ENCODE data around the gene SCARF1.

DNA sequence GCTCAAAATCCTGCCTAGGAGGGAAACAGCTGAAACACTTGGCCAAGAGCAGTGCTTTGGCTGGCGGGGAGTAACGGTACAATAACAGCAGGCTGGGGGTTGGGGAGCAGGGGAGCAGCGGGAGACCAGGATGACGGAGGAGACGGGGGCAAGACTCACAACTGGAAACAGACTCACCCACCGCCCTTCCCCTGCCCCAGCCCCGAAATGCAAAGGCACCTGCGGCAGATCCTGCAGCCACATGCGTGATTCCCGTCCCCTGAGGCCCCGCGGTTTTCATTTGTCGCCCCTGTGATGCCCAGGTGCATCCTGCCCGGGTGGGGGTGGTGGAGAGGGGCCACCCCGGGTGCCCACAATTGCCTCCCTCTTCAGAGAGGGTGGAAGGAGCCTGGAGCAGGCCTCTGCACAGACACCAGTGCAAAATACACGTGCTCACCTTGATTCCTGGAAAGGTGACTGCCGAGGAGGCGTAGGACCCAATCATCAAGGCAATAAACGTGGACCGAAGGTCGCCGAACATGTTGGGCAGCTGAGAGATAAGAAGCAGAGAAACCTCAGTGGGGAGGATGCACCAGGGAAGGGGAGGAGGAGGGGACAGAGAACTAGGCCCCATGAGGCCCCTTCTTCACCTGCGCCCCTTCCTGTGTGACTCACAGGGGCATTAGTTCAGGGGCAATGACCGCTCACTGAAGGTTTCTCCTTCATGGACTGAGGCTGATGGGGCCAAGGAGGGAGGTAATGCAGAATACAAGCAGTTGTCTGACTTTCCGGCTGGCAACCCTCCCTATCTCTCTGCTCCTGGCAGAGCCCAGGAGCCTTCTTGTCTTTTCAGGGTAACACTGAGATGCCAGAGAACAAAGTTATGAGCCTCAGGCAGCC lies 52.5 kb downstream of the SCARF1 start:
- TF ChIP-seq ARNTL (CRISPR knock-in tag; IDR thresholded peaks at IDR 0.05; ENCODE audit: borderline replicate concordance, low read depth) = no peak
- TF ChIP-seq ZC3H10 (CRISPR knock-in tag; IDR thresholded peaks at IDR 0.05) = no peak
- TF ChIP-seq, protein P1, sequence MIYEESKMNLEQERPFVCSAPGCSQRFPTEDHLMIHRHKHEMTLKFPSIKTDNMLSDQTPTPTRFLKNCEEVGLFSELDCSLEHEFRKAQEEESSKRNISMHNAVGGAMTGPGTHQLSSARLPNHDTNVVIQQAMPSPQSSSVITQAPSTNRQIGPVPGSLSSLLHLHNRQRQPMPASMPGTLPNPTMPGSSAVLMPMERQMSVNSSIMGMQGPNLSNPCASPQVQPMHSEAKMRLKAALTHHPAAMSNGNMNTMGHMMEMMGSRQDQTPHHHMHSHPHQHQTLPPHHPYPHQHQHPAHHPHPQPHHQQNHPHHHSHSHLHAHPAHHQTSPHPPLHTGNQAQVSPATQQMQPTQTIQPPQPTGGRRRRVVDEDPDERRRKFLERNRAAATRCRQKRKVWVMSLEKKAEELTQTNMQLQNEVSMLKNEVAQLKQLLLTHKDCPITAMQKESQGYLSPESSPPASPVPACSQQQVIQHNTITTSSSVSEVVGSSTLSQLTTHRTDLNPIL (CRISPR knock-in tag; IDR thresholded peaks at IDR 0.05; ENCODE audit: low read depth) = no peak
- no peak for TF ChIP-seq ZNF70 (CRISPR knock-in tag; IDR thresholded peaks at IDR 0.05)
- TF ChIP-seq TCF4 (CRISPR knock-in tag; IDR thresholded peaks at IDR 0.05; ENCODE audit: borderline replicate concordance) = no peak
- TF ChIP-seq ZFP30 (CRISPR knock-in tag; IDR thresholded peaks at IDR 0.05) = no peak
- TF ChIP-seq, protein P2, sequence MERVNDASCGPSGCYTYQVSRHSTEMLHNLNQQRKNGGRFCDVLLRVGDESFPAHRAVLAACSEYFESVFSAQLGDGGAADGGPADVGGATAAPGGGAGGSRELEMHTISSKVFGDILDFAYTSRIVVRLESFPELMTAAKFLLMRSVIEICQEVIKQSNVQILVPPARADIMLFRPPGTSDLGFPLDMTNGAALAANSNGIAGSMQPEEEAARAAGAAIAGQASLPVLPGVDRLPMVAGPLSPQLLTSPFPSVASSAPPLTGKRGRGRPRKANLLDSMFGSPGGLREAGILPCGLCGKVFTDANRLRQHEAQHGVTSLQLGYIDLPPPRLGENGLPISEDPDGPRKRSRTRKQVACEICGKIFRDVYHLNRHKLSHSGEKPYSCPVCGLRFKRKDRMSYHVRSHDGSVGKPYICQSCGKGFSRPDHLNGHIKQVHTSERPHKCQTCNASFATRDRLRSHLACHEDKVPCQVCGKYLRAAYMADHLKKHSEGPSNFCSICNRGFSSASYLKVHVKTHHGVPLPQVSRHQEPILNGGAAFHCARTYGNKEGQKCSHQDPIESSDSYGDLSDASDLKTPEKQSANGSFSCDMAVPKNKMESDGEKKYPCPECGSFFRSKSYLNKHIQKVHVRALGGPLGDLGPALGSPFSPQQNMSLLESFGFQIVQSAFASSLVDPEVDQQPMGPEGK (CRISPR knock-in tag; IDR thresholded peaks at IDR 0.05; ENCODE audit: borderline replicate concordance) = no peak
- TF ChIP-seq ZFP3 (CRISPR knock-in tag; IDR thresholded peaks at IDR 0.05) = no peak
